Hindlimb muscle (tissue), 1 donor: Measurements from ENCODE around the gene BPTF. TPM values are rescaled to one million over a fixed set of nuclear protein-coding genes. Genes with fewer than 3 reads are reported as not detected.
"Not testable (repeated sequence)": the region's sequence is repeated elsewhere in the genome, so short reads cannot be mapped to it uniquely, and the experiment has no call there.

Experiments used
- DNase-seq: peaks from one replicate; pipeline ENCODE4 v3.0.0-alpha.2; 2013
- polyA plus RNA-seq: library from polyadenylated mRNA; unstranded; fragments of 120-200 nt; gene quantifications from one replicate; pipeline ENCODE4 v1.2.1, GENCODE V29; 2013; ENCODE audit not compliant: insufficient read length

BPTF gene
- polyA plus RNA-seq, 1 donor = 56.3 TPM

GRCh38 chr17:67902511-67903231 lies 77.4 kb downstream of the BPTF start:
- no peak for DNase-seq

- DNase-seq = not testable (repeated sequence)
Observed at GRCh38 chr17:67905298-67905697, 80.0 kb downstream of the BPTF start.

- not testable (repeated sequence) for DNase-seq
Observed at GRCh38 chr17:67910117-67910803, 85.0 kb downstream of the BPTF start.

DNA sequence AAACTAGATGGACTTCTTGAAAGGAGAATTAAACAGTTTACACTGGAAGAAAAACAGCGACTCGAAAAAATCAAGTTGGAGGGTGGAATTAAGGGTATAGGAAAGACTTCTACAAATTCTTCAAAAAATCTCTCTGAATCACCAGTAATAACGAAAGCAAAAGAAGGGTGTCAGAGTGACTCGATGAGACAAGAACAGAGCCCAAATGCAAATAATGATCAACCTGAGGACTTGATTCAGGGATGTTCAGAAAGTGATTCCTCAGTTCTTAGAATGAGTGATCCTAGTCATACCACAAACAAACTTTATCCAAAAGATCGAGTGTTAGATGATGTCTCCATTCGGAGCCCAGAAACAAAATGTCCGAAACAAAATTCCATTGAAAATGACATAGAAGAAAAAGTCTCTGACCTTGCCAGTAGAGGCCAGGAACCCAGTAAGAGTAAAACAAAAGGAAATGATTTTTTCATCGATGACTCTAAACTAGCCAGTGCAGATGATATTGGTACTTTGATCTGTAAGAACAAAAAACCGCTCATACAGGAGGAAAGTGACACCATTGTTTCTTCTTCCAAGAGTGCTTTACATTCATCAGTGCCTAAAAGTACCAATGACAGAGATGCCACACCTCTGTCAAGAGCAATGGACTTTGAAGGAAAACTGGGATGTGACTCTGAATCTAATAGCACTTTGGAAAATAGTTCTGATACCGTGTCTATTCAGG lies 85.9 kb downstream of the BPTF start:
- DNase-seq = no peak

DNA sequence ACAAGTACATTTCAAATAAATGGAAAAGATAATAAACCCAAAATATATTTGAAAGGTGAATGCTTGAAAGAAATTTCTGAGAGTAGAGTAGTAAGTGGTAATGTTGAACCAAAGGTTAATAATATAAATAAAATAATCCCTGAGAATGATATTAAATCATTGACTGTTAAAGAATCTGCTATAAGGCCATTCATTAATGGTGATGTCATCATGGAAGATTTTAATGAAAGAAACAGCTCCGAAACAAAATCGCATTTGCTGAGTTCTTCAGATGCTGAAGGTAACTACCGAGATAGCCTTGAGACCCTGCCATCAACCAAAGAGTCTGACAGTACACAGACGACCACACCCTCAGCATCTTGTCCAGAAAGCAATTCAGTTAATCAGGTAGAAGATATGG lies 86.8 kb downstream of the BPTF start:
- DNase-seq = no peak

- DNase-seq = no peak
Observed at GRCh38 chr17:67912656-67913055, 87.4 kb downstream of the BPTF start.

GRCh38 chr17:67920212-67920611 lies 94.9 kb downstream of the BPTF start:
- DNase-seq = no peak

DNA sequence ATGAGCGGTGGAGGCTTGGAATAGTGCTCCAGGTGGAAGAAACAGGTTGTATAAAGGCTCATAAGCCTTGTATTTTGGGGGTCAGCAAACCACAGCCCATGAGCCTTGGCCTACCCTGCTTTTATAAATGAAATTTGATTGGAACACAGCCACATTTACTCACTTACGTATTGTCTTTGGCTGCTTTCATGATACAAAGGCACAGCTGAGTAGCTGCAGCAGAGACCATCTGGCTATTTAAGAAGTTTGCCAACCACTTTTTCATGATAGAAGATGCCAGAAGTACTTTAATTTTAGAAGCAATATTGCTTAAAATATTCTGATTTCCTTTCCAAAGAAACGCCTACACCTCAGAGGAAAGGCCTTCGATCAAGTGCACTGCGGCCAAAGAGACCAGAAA lies 97.2 kb downstream of the BPTF start:
- no peak for DNase-seq

- DNase-seq = not testable (repeated sequence)
Observed at GRCh38 chr17:67928842-67929241, 103.5 kb downstream of the BPTF start.

DNA sequence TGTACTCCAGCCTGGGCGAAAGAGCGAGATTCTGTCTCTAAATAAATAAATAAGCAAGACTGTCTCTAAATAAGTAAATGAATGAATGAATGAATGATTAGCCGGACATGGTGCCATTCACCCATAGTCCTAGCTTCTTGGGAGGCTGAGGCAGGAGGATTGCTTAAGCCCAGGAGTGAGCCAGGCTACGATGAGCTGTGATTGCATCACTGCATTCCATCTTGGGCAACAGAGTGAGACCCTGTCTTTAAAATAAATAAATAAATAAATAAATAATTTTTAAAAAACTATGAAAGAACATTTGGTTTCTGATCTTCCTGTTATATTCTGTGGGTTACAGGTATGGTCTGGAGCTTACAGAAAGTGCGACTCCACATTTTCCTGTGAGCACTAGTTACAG lies 105.9 kb downstream of the BPTF start:
- DNase-seq = no peak

- no peak for DNase-seq
Observed at GRCh38 chr17:67942810-67943209, 117.5 kb downstream of the BPTF start.

DNA sequence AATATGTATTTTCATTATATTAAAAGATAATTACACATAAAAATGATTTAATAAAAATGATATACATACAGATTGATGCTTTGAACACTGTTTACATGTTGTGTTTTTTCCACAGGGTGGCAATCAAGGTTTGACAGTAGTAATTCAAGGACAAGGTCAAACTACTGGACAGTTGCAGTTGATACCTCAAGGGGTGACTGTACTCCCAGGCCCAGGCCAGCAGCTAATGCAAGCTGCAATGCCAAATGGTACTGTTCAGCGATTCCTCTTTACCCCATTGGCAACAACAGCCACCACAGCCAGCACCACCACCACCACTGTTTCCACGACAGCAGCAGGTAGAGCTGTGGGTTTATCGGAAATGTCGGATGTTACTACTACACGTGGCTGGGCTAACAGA lies 118.7 kb downstream of the BPTF start:
- DNase-seq = no peak

DNA sequence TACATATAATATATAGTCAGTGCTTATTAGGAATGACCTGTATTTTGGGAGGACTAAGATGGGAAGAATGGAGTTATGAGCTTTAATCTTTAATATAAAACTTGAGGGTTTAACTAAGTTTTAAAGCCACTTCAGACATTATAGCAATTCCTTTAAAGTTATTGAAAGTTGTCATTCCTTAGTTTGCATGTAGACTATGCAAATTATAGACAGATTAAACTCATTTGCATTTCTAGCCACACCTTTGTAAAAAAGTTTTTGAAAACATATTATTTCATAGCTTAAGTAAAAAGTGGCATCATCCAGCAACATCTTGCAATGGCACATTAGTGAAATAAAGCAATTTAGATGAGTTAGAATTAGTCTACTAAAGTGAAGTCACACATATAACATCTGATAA lies 121.2 kb downstream of the BPTF start:
- no peak for DNase-seq

GRCh38 chr17:67947325-67947813 lies 122.1 kb downstream of the BPTF start:
- no peak for DNase-seq

DNA sequence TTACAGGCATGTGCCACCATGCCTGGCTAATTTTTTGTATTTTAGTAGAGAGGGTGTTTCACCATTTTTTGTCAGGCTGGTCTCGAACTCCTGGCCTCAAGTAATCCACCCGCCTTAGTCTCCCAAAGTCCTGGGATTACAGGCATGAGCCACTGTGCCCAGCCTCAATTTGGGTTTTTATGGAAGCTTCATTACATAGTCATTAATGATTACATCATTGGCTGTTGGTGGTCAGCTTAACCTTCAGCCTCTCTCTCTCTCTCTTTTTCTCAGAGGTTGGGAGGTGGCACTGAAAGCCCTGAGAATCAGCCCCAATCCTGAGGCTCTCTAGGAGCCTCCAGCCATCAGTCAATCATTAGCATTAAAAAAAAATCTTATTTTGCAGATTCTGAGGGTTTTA lies 125.6 kb downstream of the BPTF start:
- no peak for DNase-seq

DNA sequence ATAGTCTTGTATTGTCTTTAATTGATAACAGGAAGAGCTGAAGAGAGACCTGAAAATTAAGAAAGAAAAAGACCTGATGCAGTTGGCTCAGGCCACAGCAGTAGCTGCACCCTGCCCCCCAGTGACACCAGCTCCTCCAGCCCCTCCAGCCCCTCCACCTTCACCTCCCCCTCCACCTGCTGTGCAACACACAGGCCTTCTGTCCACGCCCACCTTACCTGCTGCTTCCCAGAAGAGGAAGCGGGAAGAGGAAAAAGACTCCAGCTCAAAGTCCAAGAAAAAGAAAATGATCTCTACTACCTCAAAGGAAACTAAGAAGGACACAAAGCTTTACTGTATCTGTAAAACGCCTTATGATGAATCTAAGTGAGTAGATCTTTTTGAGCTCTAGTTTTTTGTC lies 134.2 kb downstream of the BPTF start:
- no peak for DNase-seq

GRCh38 chr17:67960276-67960675 lies 135.0 kb downstream of the BPTF start:
- not testable (repeated sequence) for DNase-seq

DNA sequence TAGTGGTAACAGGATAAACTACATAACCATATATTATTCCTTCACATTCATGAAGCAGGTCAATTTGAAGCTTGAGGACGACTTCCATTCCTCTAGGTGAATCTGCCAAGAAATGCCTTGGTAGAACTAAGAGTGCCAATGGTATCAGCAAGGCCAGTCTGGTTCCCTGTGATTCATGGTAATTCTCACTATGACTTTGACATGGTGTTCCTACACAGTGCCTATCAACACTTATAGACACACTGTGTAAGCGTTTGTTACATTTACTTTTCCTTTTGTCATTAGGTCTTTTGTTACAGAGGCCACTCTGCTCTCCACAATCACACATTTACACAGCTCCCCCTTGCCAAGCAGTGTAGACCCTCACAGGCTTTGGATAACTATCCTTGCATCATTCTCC lies 136.9 kb downstream of the BPTF start:
- not testable (repeated sequence) for DNase-seq

GRCh38 chr17:67963145-67963572 lies 137.9 kb downstream of the BPTF start:
- DNase-seq = peak; percentile 51

DNA sequence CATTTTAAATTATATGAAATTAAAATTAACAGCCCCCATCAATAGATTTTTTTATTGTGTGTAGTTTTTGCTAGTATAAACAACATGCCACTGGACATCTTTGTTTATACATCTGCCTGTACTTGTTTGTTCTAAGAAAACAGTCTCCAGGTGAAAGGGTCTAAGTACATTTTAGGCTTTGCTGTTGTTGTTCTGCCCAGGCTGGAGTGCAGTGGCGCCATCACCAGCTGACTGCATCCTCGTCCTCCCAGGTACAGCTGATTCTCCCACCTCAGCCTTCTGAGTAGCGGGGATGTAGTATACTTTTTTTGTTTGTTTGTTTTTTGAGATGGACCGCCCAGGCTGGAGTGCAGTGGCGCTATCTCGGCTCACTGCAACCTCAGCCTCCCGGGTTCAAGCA lies 145.5 kb downstream of the BPTF start:
- DNase-seq = no peak

DNA sequence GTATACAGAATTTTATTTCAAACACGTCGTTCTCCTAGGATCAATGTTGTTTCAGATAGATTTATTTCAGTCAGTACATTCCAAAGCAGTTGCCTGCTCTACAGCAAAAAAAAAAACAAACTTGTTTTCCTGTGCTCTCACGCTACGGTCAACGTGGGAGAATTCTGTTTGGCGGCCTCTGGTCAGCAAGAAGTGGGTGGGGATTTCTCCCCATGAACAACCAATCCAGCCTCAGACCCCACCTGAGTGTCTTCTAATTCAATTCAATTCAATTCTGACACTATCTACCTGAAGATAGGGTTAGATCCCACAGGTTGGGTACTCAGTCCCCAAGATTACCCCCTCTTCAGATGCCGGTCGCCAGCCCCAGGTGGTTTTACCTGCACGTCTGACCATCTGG lies 148.9 kb downstream of the BPTF start:
- DNase-seq = no peak

GRCh38 chr17:67974598-67975066 lies 149.3 kb downstream of the BPTF start:
- DNase-seq = no peak

DNA sequence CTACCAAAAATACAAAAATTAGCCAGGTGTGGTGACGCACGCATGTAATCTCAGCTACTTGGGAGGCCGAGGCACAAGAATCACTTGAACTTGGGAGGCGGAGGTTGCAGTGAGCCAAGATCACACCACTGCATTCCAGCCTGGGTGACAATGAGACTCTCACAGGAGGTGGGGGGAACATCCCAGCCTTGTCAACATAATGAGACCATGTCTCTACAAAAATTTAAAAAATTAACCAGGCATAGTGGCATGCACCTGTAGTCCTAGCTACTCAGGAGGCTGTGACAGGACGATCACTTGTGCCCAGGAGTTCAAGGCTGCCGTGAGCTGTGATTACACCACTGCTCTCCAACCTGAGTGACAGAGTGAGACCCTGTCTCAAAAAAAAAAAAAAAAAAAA lies 151.0 kb downstream of the BPTF start:
- not testable (repeated sequence) for DNase-seq
